Glutamatergic neuron (in vitro differentiated cells): ENCODE measurements around the gene PHLDB1. TPM values are rescaled to one million over a fixed set of nuclear protein-coding genes. Genes with fewer than 3 reads are reported as not detected.
"Not testable (repeated sequence)": the region's sequence is repeated elsewhere in the genome, so short reads cannot be mapped to it uniquely, and the experiment has no call there.

Experiments
- DNase-seq: peaks from one replicate; pipeline ENCODE4 v3.0.0; 2022
- H3K27ac Mint-ChIP-seq: one replicate; pipeline ENCODE4 v1.8.0; 2020; ENCODE audit warnings: mild to moderate bottlenecking, mixed read lengths, inconsistent platforms; ENCODE audit not compliant: unreplicated experiment
- H3K27me3 Mint-ChIP-seq: one replicate; pipeline ENCODE4 v1.8.0; 2020; ENCODE audit warnings: mild to moderate bottlenecking, moderate library complexity, mixed read lengths, inconsistent platforms; ENCODE audit not compliant: unreplicated experiment
- H3K36me3 Mint-ChIP-seq: one replicate; pipeline ENCODE4 v1.8.0; 2020; ENCODE audit warnings: mild to moderate bottlenecking, mixed read lengths, inconsistent platforms; ENCODE audit not compliant: unreplicated experiment
- H3K4me1 Mint-ChIP-seq: one replicate; pipeline ENCODE4 v1.8.0; 2020; ENCODE audit warnings: mild to moderate bottlenecking, low read depth, mixed read lengths, inconsistent platforms; ENCODE audit not compliant: unreplicated experiment
- H3K4me3 Mint-ChIP-seq: one replicate; pipeline ENCODE4 v1.8.0; 2020; ENCODE audit warnings: mild to moderate bottlenecking, mixed read lengths, inconsistent platforms; ENCODE audit not compliant: unreplicated experiment
- H3K9me3 Mint-ChIP-seq: one replicate; pipeline ENCODE4 v1.8.0; 2020; ENCODE audit warnings: mild to moderate bottlenecking, moderate library complexity, mixed read lengths, inconsistent platforms; ENCODE audit not compliant: unreplicated experiment
- CTCF ChIP-seq: fragments of 200-600 bp; sonication (generic); IDR thresholded peaks from one replicate; pipeline ENCODE4 v1.5.0; 2021; ENCODE audit not compliant: partially characterized antibody, unreplicated experiment
- total RNA-seq: library from RNA; stranded (reverse); fragmentation: NEBNext Ultra II Directional; extraction: Animal tissue kit (Norgen Biotek cat#: 25700); gene quantifications from one replicate; pipeline ENCODE4 v1.2.1, GENCODE V29; 2021; ENCODE audit not compliant: unreplicated experiment

The PHLDB1 gene
- total RNA-seq, 1 donor from 2014 or later = 78.4 TPM

GRCh38 chr11:118674082-118674435 lies 66.6 kb downstream of the PHLDB1 start:
- Mint-ChIP-seq H3K4me1 (no peaks in the 10 kb centered on the region), H3K36me3 (peaks cover 4% of the 10 kb centered on the region), H3K4me3 (no peak overlapping the region), H3K27me3 (peaks cover 3% of the 10 kb centered on the region), H3K9me3 (peaks cover 4% of the 10 kb centered on the region), H3K27ac (no peak overlapping the region)
- TF ChIP-seq CTCF = no peak
- DNase-seq = no peak

GRCh38 chr11:118677977-118678376 lies 70.6 kb downstream of the PHLDB1 start:
- no peak for TF ChIP-seq CTCF
- Mint-ChIP-seq H3K27me3 (peaks cover 4% of the 10 kb centered on the region), H3K4me3 (no peak overlapping the region), H3K27ac (no peak overlapping the region), H3K4me1 (no peaks in the 10 kb centered on the region), H3K36me3 (peaks cover 4% of the 10 kb centered on the region), H3K9me3 (peaks cover 2% of the 10 kb centered on the region)
- no peak for DNase-seq

GRCh38 chr11:118678908-118679307 lies 71.5 kb downstream of the PHLDB1 start:
- DNase-seq, H3K27ac Mint-ChIP-seq, H3K27me3 Mint-ChIP-seq, H3K36me3 Mint-ChIP-seq, H3K4me1 Mint-ChIP-seq, H3K4me3 Mint-ChIP-seq, H3K9me3 Mint-ChIP-seq: not testable (repeated sequence)

DNA sequence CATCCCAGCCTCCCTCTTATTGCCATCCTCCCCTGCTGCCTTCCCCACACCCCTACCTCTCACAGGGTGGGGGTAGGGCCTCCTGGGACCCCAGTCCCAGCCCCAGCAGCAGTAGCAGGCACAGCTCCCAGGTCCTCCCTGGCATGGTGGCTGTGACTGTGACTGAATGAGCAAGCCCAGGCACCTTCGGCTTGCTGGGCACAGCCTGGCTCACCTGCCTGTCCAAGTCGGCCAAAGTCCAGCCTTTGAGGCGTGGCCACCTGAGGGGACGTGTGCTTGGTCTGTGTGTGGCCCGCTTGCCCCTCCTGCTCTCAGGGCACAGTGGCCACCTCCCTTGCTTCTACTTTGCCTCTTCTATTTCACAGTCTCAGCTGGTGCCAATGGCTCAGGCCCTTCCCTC lies 72.1 kb downstream of the PHLDB1 start, which contains the start of gene TREH:
TSS of gene TREH (minus strand) at position 168 of the 400 bp plus-strand sequence. CDS start at position 145, 23 bp downstream.
- H3K27me3 Mint-ChIP-seq = peaks cover 4% of the 10 kb centered on the region
- no peak for TF ChIP-seq CTCF
- H3K36me3 Mint-ChIP-seq = peaks cover 4% of the 10 kb centered on the region
- H3K9me3 Mint-ChIP-seq = peaks cover 2% of the 10 kb centered on the region
- no peak within 1 kb of the TSS for H3K27ac Mint-ChIP-seq
- no peak within 1 kb of the TSS for H3K4me3 Mint-ChIP-seq
- H3K4me1 Mint-ChIP-seq = no peaks in the 10 kb centered on the region
- DNase-seq = no peak

DNA sequence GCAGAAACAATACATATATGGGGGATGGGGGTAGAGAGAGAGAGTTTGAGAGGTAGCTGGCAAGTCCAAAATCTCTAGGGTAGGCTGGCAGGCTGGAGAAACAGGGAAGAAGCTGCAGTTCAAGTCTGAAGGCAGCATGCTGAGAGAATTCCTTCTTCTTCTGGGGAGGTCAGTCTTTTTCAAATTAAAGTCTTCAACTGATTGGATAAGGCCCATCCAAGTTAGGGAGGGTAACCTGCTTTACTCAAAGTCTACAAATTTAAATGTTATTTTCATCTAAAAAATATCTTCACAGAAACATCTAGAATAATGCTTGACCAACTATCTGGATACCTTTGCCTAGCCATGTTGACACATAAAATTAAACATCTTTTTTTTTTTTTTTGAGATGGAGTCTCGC lies 75.0 kb downstream of the PHLDB1 start:
- H3K4me3 Mint-ChIP-seq = no peak overlapping the region
- H3K36me3 Mint-ChIP-seq = no peaks in the 10 kb centered on the region
- peaks cover 2% of the 10 kb centered on the region for H3K9me3 Mint-ChIP-seq
- TF ChIP-seq CTCF = no peak
- H3K27me3 Mint-ChIP-seq = peaks cover 3% of the 10 kb centered on the region
- no peak overlapping the region for H3K27ac Mint-ChIP-seq
- no peak for DNase-seq
- no peaks in the 10 kb centered on the region for H3K4me1 Mint-ChIP-seq

- not testable (repeated sequence) for H3K36me3 Mint-ChIP-seq, H3K27ac Mint-ChIP-seq, H3K4me1 Mint-ChIP-seq, H3K4me3 Mint-ChIP-seq, H3K27me3 Mint-ChIP-seq, DNase-seq, H3K9me3 Mint-ChIP-seq
Observed at GRCh38 chr11:118682939-118683338, 75.5 kb downstream of the PHLDB1 start.
